H1 (cell line): ENCODE measurements around the gene ADPRHL1. TPM values are rescaled to one million over a fixed set of nuclear protein-coding genes. Genes with fewer than 3 reads are reported as not detected.

ENCODE experiments used
- CTCF ChIA-PET: fragments of 300-600 bp; sonication (Branson Sonifier 250); formaldehyde crosslinking; loops from one replicate; lab custom pipeline; 2021; ENCODE audit not compliant: partially characterized antibody; lab: Charles Lee
- POLR2A ChIA-PET: fragments of 300-600 bp; sonication (Branson Sonifier 250); formaldehyde crosslinking; loops from one replicate; lab custom pipeline; 2021; ENCODE audit warnings: inconsistent platforms; ENCODE audit not compliant: partially characterized antibody; lab: Charles Lee
- DNase-seq, 2 experiments: peaks; one replicate each; pipeline versions ENCODE4 v3.0.0 to v3.0.0-alpha.2; 2010 to 2022; ENCODE audit warnings: low spot score in 2 of 2, low read depth in 1 of 2, mixed read lengths in 1 of 2
- FAIRE-seq: peaks from 2 replicates; lab custom pipeline; 2011; peaks lifted over from hg19 to GRCh38; lab: Jason Lieb, UNC
- H2AFZ ChIP-seq: 2 replicates; pipeline ENCODE4 v1.8.1; 2012; ENCODE audit warnings: low read length, inconsistent platforms
- H2AK5ac ChIP-seq: 2 replicates; pipeline ENCODE4 v1.6.1; 2013; ENCODE audit warnings: low read depth, low read length
- H2BK120ac ChIP-seq: replicated peaks from 2 replicates; pipeline ENCODE3; 2013; ENCODE audit warnings: low read depth, low read length, inconsistent platforms
- H2BK12ac ChIP-seq: 2 replicates; pipeline ENCODE4 v1.6.1; 2013; ENCODE audit warnings: low read depth, low read length
- H2BK15ac ChIP-seq: 2 replicates; pipeline ENCODE4 v1.6.1; 2013; ENCODE audit warnings: low read length
- H2BK20ac ChIP-seq: 2 replicates; pipeline ENCODE4 v1.6.1; 2013; ENCODE audit warnings: low read length
- H2BK5ac ChIP-seq: 2 replicates; pipeline ENCODE4 v1.6.1; 2013; ENCODE audit warnings: low read depth, low read length
- H3K14ac ChIP-seq: 2 replicates; pipeline ENCODE4 v1.6.1; 2013; ENCODE audit warnings: inconsistent platforms; ENCODE audit not compliant: insufficient read length
- H3K18ac ChIP-seq: 2 replicates; pipeline ENCODE4 v1.6.1; 2013; ENCODE audit warnings: low read length; ENCODE audit errors: extremely low read depth
- H3K23ac ChIP-seq: 2 replicates; pipeline ENCODE4 v1.6.1; 2013; ENCODE audit warnings: inconsistent platforms; ENCODE audit not compliant: insufficient read length
- H3K23me2 ChIP-seq: 2 replicates; pipeline ENCODE4 v1.6.1; 2013; ENCODE audit warnings: low read depth, low read length
- H3K27ac ChIP-seq: 2 replicates; pipeline ENCODE4 v1.6.1; 2011; ENCODE audit warnings: low read depth, low read length, inconsistent platforms
- H3K27me3 ChIP-seq, 4 experiments: replicated peaks in 1 of 4; 1 replicate in 1 of 4; 2 replicates in 3 of 4; pipeline versions ENCODE4 v1.6.1 to v1.8.1; 2011 to 2013; ENCODE audit warnings: low read length in 3 of 4, mild to moderate bottlenecking in 3 of 4, inconsistent platforms in 2 of 4, mixed read lengths in 2 of 4, moderate library complexity in 1 of 4; ENCODE audit not compliant: control insufficient read depth in 3 of 4, insufficient read depth in 3 of 4; ENCODE audit errors: extremely low read depth in 1 of 4
- H3K36me3 ChIP-seq, 4 experiments: 2 replicates each; pipeline versions ENCODE4 v1.6.1 to v1.8.1; 2011 to 2013; ENCODE audit warnings: mild to moderate bottlenecking in 4 of 4, low read length in 3 of 4, moderate library complexity in 2 of 4, control low read depth in 1 of 4, inconsistent platforms in 1 of 4; ENCODE audit not compliant: insufficient read depth in 4 of 4, control insufficient read depth in 2 of 4
- H3K4ac ChIP-seq: replicated peaks from 2 replicates; pipeline ENCODE3; 2013; ENCODE audit warnings: low read length, low read depth, mixed read lengths, inconsistent platforms; ENCODE audit not compliant: insufficient read length
- H3K4me1 ChIP-seq, 4 experiments: replicated peaks in 1 of 4; 1 replicate in 1 of 4; 2 replicates in 3 of 4; pipeline versions ENCODE4 v1.6.1 to v1.8.1; 2011 to 2013; ENCODE audit warnings: low read length in 3 of 4, inconsistent platforms in 2 of 4, mixed read lengths in 1 of 4; ENCODE audit not compliant: insufficient read depth in 4 of 4, control insufficient read depth in 3 of 4
- H3K4me2 ChIP-seq, 2 experiments: 2 replicates each; pipeline versions ENCODE4 v1.6.1 to v1.8.1; 2011 to 2013; ENCODE audit warnings: low read depth in 2 of 2, low read length in 2 of 2, control low read depth in 1 of 2, inconsistent platforms in 1 of 2, mild to moderate bottlenecking in 1 of 2; ENCODE audit not compliant: insufficient read depth in 1 of 2
- H3K4me3 ChIP-seq, 4 experiments: fragments of 200-600, 300-600 bp in 1 of 4; sonication (generic), shearing (Covaris generic), sonication (Bioruptor Twin) in 1 of 4; 2 replicates each; pipeline versions ENCODE4 v1.5.1 to v1.8.1; 2011 to 2016; ENCODE audit warnings: low read length in 4 of 4, low read depth in 3 of 4, control low read depth in 2 of 4, inconsistent platforms in 2 of 4, mild to moderate bottlenecking in 2 of 4, mixed read lengths in 1 of 4, moderate library complexity in 1 of 4; ENCODE audit not compliant: insufficient read depth in 2 of 4; ENCODE audit errors: extremely low read depth in 1 of 4
- H3K56ac ChIP-seq: replicated peaks from 2 replicates; pipeline ENCODE3; 2013; ENCODE audit warnings: low read depth, mild to moderate bottlenecking, mixed read lengths, low read length, inconsistent platforms; ENCODE audit not compliant: insufficient read length
- H3K79me1 ChIP-seq: 2 replicates; pipeline ENCODE4 v1.6.1; 2013; ENCODE audit warnings: low read depth, low read length, control low read depth
- H3K79me2 ChIP-seq, 2 experiments: 2 replicates each; pipeline versions ENCODE4 v1.6.1 to v1.8.1; 2012 to 2013; ENCODE audit warnings: low read length in 2 of 2, mild to moderate bottlenecking in 2 of 2, inconsistent platforms in 1 of 2; ENCODE audit not compliant: insufficient read depth in 2 of 2, control insufficient read depth in 1 of 2
- H3K9ac ChIP-seq, 4 experiments: replicated peaks in 1 of 4; 1 replicate in 1 of 4; 2 replicates in 3 of 4; pipeline versions ENCODE4 v1.6.1 to v1.8.1; 2011 to 2013; ENCODE audit warnings: low read depth in 3 of 4, low read length in 3 of 4, control low read depth in 2 of 4, mild to moderate bottlenecking in 2 of 4, moderate library complexity in 2 of 4, inconsistent platforms in 1 of 4; ENCODE audit errors: extremely low read depth in 1 of 4
- H3K9me3 ChIP-seq, 2 experiments: 2 replicates each; pipeline versions ENCODE4 v1.6.1 to v1.8.1; 2012 to 2013; ENCODE audit warnings: mild to moderate bottlenecking in 2 of 2, moderate library complexity in 2 of 2, control low read depth in 1 of 2, inconsistent platforms in 1 of 2, low read depth in 1 of 2, low read length in 1 of 2, mixed read lengths in 1 of 2; ENCODE audit not compliant: insufficient read depth in 2 of 2
- H4K20me1 ChIP-seq, 2 experiments: replicated peaks in 1 of 2; 2 replicates each; pipeline versions ENCODE3 to v1.8.1; 2011 to 2013; ENCODE audit warnings: inconsistent platforms in 2 of 2, low read length in 2 of 2, mild to moderate bottlenecking in 1 of 2; ENCODE audit not compliant: insufficient read depth in 2 of 2, control insufficient read depth in 1 of 2
- H4K5ac ChIP-seq: 2 replicates; pipeline ENCODE4 v1.6.1; 2013; ENCODE audit warnings: low read length, low read depth, mixed read lengths, inconsistent platforms; ENCODE audit not compliant: insufficient read length
- H4K8ac ChIP-seq: 2 replicates; pipeline ENCODE4 v1.8.0; 2013; ENCODE audit warnings: mild to moderate bottlenecking, moderate library complexity, low read length, inconsistent platforms; ENCODE audit not compliant: insufficient read depth; ENCODE audit errors: extremely low read depth
- H4K91ac ChIP-seq: replicated peaks from 2 replicates; pipeline ENCODE3; 2013; ENCODE audit warnings: low read length, mixed read lengths, inconsistent platforms; ENCODE audit not compliant: insufficient read length
- BRCA1 ChIP-seq: IDR thresholded peaks from 2 replicates; pipeline ENCODE4 v1.6.1; 2012; ENCODE audit warnings: low read depth, low read length, improper control_type of control experiment
- JUND ChIP-seq: IDR thresholded peaks from 2 replicates; pipeline ENCODE4 v1.6.1; 2011; ENCODE audit warnings: mild to moderate bottlenecking, improper control_type of control experiment, low read length
- RXRA ChIP-seq: IDR thresholded peaks from 2 replicates; pipeline ENCODE4 v1.6.1; 2011; ENCODE audit warnings: low read depth, mild to moderate bottlenecking, low read length, moderate library complexity; ENCODE audit not compliant: insufficient read depth
- SIN3A ChIP-seq, 2 experiments: IDR thresholded peaks in 1 of 2; conservative IDR thresholded peaks in 1 of 2; 2 replicates each; pipeline ENCODE4 v1.6.1; 2011 to 2012; ENCODE audit warnings: low read length in 2 of 2, improper control_type of control experiment in 1 of 2, low read depth in 1 of 2, mild to moderate bottlenecking in 1 of 2
- SP1 ChIP-seq: IDR thresholded peaks from 2 replicates; pipeline ENCODE4 v1.6.1; 2011; ENCODE audit warnings: low read depth, low read length
- WGBS, 2 experiments: shearing (Covaris generic) in 1 of 2; methylation state at CpG; one replicate each; pipeline versions ENCODE4 v1.1.6 to v1.1.7; 2013 to 2015; ENCODE audit warnings: low lambda C conversion rate in 2 of 2, mixed read lengths in 2 of 2, inconsistent platforms in 1 of 2, low coverage in 1 of 2, missing lambda C conversion rate in 1 of 2; ENCODE audit not compliant: insufficient replicate concordance in 2 of 2, insufficient coverage in 1 of 2, insufficient read length in 1 of 2; ENCODE audit errors: extremely low coverage in 1 of 2, missing lambda C conversion rate in 1 of 2; 5-methylcytosine and 5-hydroxymethylcytosine counted together
- polyA plus RNA-seq, 7 experiments: library from polyadenylated mRNA; depleted of rRNA in 3 of 7; stranded (reverse) in 5 of 7; unstranded in 2 of 7; fragments of >200 nt in 5 of 7; fragments of 200-250 nt in 2 of 7; gene quantifications; 1 replicate in 5 of 7; 2 replicates in 1 of 7; 4 replicates in 1 of 7; pipeline versions ENCODE4 v1.2.1 to v1.2.3, GENCODE V29; 2011 to 2013; ENCODE audit warnings: missing spikeins in 2 of 7, mixed read lengths in 2 of 7
- total RNA-seq: library from RNA; stranded (reverse); fragmentation: NEBNext Ultra II Directional; extraction: Animal tissue kit (Norgen Biotek cat#: 25700); gene quantifications from 2 replicates; pipeline ENCODE4 v1.2.1, GENCODE V29; 2021
- TF ChIP-seq, protein P1 (sequence below): IDR thresholded peaks from 2 replicates; pipeline ENCODE4 v1.6.1; 2012; ENCODE audit warnings: low read length, inconsistent platforms

Gene ADPRHL1
- total and polyA plus RNA-seq, 2 of the 8 experiments (the other 6 are each of a cell fraction or from before 2014, with no cell fraction given), result 0.74 to 1.7 TPM

DNA sequence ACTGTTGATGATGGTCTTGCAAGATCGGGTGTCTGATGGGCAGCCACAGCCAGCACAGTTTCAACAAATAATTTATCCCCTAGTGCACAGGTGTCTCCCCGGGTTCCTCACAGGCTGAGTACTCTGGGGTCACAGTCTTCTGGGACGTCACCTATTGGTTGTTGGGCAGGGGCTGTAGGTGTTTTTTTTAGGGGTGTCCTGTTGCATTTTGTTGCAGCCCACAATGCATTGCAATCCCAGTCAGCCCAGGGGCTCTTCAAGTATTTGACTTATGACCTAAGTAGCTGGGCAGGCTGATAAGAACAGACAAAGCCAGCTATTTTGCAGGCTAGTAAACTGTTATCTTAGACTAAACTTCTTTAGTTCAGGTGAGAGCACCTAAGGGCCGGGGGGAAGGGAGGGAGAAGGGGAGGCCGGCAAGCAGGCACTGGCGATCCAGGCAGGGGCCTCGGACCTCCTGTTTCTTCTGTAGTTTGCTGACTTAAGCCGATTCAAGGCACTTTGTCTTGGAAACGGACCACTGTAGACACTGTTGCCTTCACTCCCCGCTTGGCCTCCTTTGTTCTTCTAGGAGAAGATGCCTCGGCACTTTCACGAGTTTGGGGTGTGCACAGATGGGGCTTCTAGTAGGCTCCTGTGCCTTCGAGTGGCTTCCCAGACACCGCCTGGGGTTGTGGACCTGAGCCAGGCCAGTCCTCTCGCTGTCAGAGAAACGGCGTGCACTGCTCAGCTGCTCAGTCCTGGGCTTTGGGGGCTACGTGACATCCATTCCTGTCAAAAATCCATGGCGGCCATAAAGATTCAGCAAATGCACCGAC, 55.5 kb downstream of the ADPRHL1 start:
- H3K27ac ChIP-seq, result no peak overlapping the region
- TF ChIP-seq SP1 (no peak), BRCA1 (no peak), JUND (no peak), RXRA (no peak), SIN3A (conservative IDR thresholded peaks at IDR 0.05 in 1 of 2, IDR thresholded peaks at IDR 0.05 in 1 of 2; ENCODE audit: low read depth in 1 of 2, low read length in 2 of 2) (no peak)
- TF ChIP-seq, protein P1, sequence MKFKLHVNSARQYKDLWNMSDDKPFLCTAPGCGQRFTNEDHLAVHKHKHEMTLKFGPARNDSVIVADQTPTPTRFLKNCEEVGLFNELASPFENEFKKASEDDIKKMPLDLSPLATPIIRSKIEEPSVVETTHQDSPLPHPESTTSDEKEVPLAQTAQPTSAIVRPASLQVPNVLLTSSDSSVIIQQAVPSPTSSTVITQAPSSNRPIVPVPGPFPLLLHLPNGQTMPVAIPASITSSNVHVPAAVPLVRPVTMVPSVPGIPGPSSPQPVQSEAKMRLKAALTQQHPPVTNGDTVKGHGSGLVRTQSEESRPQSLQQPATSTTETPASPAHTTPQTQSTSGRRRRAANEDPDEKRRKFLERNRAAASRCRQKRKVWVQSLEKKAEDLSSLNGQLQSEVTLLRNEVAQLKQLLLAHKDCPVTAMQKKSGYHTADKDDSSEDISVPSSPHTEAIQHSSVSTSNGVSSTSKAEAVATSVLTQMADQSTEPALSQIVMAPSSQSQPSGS, result no peak

More for the DNA sequence above, 55.5 kb downstream of the ADPRHL1 start:
- Histone ChIP-seq H3K23ac (no peak overlapping the region), H3K36me3 (no peaks in the 10 kb centered on the region), H3K9ac (no peak overlapping the region), H3K4ac (no peak overlapping the region), H3K14ac (no peak overlapping the region), H3K79me1 (no peaks in the 10 kb centered on the region), H3K56ac (no peak overlapping the region), H2BK15ac (peak overlapping the region; percentile 84; the same call in 1 of the 2 replicates), H2AFZ (no peak overlapping the region; the same call in 1 of the 2 replicates), H2BK5ac (no peak overlapping the region), H3K23me2 (peaks cover 5% of the 10 kb centered on the region), H3K4me2 (no peak overlapping the region), H2BK12ac (no peak overlapping the region; the same call in 1 of the 2 replicates), H3K79me2 (no peaks in the 10 kb centered on the region), H3K9me3 (no peaks in the 10 kb centered on the region), H3K18ac (no peak overlapping the region), H4K20me1 (no peaks in the 10 kb centered on the region), H4K8ac (no peak overlapping the region), H2AK5ac (no peak overlapping the region), H3K27me3 (no peaks in the 10 kb centered on the region), H3K4me1 (peaks cover 4 to 22% (median 12%) of the 10 kb centered on the region in 4 experiments), H2BK20ac (no peak overlapping the region), H2BK120ac (no peak overlapping the region), H4K5ac (no peak overlapping the region), H4K91ac (no peak overlapping the region), H3K4me3 (no peak overlapping the region)
- DNase-seq, result no peak
- no peak for FAIRE-seq
- ChIA-PET CTCF (interaction anchor here (1.8 to 3.6 kb wide), 4 partner anchors 12 to 54 kb away, joined by 4 to 12 read pairs (median 8); no protein-coding TSS in a partner anchor), POLR2A (interaction anchor here (1.3 to 1.5 kb wide), 2 partner anchors 12 to 189 kb away, joined by 3 to 6 read pairs; partner anchors contain the start of gene PCID2)
- WGBS, 2 experiments, result 89% methylated on average over 20 of the region's 20 CpGs; no CpG with 5 or more reads in 1 of the 2 experiments
